Activated T-cell treated with anti-CD3 and anti-CD28 coated beads, Interleukin-2, amount 50 U/mL, for 72 hours (primary cell): ENCODE data around the gene CAMTA1. TPM values are rescaled to one million over a fixed set of nuclear protein-coding genes. Genes with fewer than 3 reads are reported as not detected.
A peak's percentile ranks its signal among the peaks of the same experiment; 100 is the strongest.

Experiments
- ATAC-seq, 2 donors: fragments of 150-1000 bp; cut with Tn5 transposase; replicated peaks in 1 of 2; 2 replicates each; pipeline ENCODE4 v1.10.0; 2021; ENCODE audit warnings: moderate library complexity in 2 of 2, mild to moderate bottlenecking in 1 of 2
- DNase-seq, 2 donors: peaks; one replicate each; pipeline ENCODE4 v3.0.0; 2021 to 2022; ENCODE audit warnings: mixed read lengths in 1 of 2
- H3K27ac Mint-ChIP-seq: one replicate; pipeline ENCODE4 v1.8.0; 2022; ENCODE audit warnings: mild to moderate bottlenecking, moderate library complexity, mixed read lengths
- H3K27me3 Mint-ChIP-seq: one replicate; pipeline ENCODE4 v1.8.0; 2022; ENCODE audit warnings: low read depth, mixed read lengths
- H3K36me3 Mint-ChIP-seq, 2 donors: one replicate each; pipeline ENCODE4 v1.8.0; 2022; ENCODE audit warnings: mixed read lengths in 2 of 2, mild to moderate bottlenecking in 1 of 2; ENCODE audit not compliant: insufficient read depth in 2 of 2
- H3K4me1 Mint-ChIP-seq: one replicate; pipeline ENCODE4 v1.8.0; 2022; ENCODE audit warnings: low read depth, mixed read lengths
- H3K4me3 Mint-ChIP-seq, 2 donors: one replicate each; pipeline ENCODE4 v1.8.0; 2022; ENCODE audit warnings: mild to moderate bottlenecking in 2 of 2, mixed read lengths in 2 of 2, moderate library complexity in 2 of 2
- H3K9me3 Mint-ChIP-seq, 2 donors: one replicate each; pipeline ENCODE4 v1.8.0; 2022; ENCODE audit warnings: mixed read lengths in 2 of 2
- total RNA-seq, 2 donors: library from RNA; stranded (reverse); gene quantifications; one replicate each; pipeline ENCODE4 v1.2.3, GENCODE V29; 2022

Gene CAMTA1
- total RNA-seq, 2 donors from 2014 or later: 47.8 to 63.3 TPM

- no peak for ATAC-seq
- H3K4me3 Mint-ChIP-seq: no peak overlapping the region
Observed at GRCh38 chr1:6867729-6868659, 82.7 kb downstream of the CAMTA1 start.

GRCh38 chr1:6868660-6869380 lies 83.6 kb downstream of the CAMTA1 start:
- H3K36me3 Mint-ChIP-seq: peaks cover 2 to 3% of the 10 kb centered on the region in 2 donors
- H3K9me3 Mint-ChIP-seq: no peaks in the 10 kb centered on the region
- no peak for ATAC-seq

More at GRCh38 chr1:6867729-6868659, 82.7 kb downstream of the CAMTA1 start:
- Mint-ChIP-seq H3K36me3 (peaks cover 2 to 3% of the 10 kb centered on the region in 2 donors), H3K4me1 (peaks cover 31% of the 10 kb centered on the region), H3K9me3 (no peaks in the 10 kb centered on the region), H3K27me3 (no peaks in the 10 kb centered on the region), H3K27ac (peak overlapping the region; percentile 48)
- DNase-seq: no peak

GRCh38 chr1:6869545-6869944 lies 84.3 kb downstream of the CAMTA1 start:
- no peak for ATAC-seq
- Mint-ChIP-seq H3K27me3 (no peaks in the 10 kb centered on the region), H3K27ac (no peak overlapping the region), H3K4me3 (no peak overlapping the region), H3K4me1 (peaks cover 31% of the 10 kb centered on the region), H3K9me3 (no peaks in the 10 kb centered on the region), H3K36me3 (peaks cover under 1% of the 10 kb centered on the region in 2 donors)
- no peak for DNase-seq

More at GRCh38 chr1:6868660-6869380, 83.6 kb downstream of the CAMTA1 start:
- Mint-ChIP-seq H3K4me3 (no peak overlapping the region), H3K27ac (peak overlapping the region; percentile 72), H3K4me1 (peaks cover 31% of the 10 kb centered on the region), H3K27me3 (no peaks in the 10 kb centered on the region)
- DNase-seq: no peak

GRCh38 chr1:6870086-6870485 lies 84.8 kb downstream of the CAMTA1 start:
- Mint-ChIP-seq H3K4me1 (peaks cover 31% of the 10 kb centered on the region), H3K4me3 (no peak overlapping the region)

GRCh38 chr1:6870571-6870970 lies 85.3 kb downstream of the CAMTA1 start:
- H3K27me3 Mint-ChIP-seq: no peaks in the 10 kb centered on the region
- peaks cover 31% of the 10 kb centered on the region for H3K4me1 Mint-ChIP-seq
- no peaks in the 10 kb centered on the region for H3K9me3 Mint-ChIP-seq
- no peak overlapping the region for H3K4me3 Mint-ChIP-seq
- DNase-seq (no peak), ATAC-seq (no peak)
- no peaks in the 10 kb centered on the region for H3K36me3 Mint-ChIP-seq
- H3K27ac Mint-ChIP-seq: no peak overlapping the region

More at GRCh38 chr1:6870086-6870485, 84.8 kb downstream of the CAMTA1 start:
- Mint-ChIP-seq H3K27me3 (no peaks in the 10 kb centered on the region), H3K36me3 (no peaks in the 10 kb centered on the region), H3K9me3 (no peaks in the 10 kb centered on the region), H3K27ac (no peak overlapping the region)
- no peak for DNase-seq
- ATAC-seq: no peak

- no peak for ATAC-seq
- H3K27me3 Mint-ChIP-seq: no peaks in the 10 kb centered on the region
- no peaks in the 10 kb centered on the region for H3K36me3 Mint-ChIP-seq
- peaks cover 31% of the 10 kb centered on the region for H3K4me1 Mint-ChIP-seq
- H3K9me3 Mint-ChIP-seq: no peaks in the 10 kb centered on the region
- DNase-seq: no peak
- H3K27ac Mint-ChIP-seq: no peak overlapping the region
- no peak overlapping the region for H3K4me3 Mint-ChIP-seq
Observed at GRCh38 chr1:6871300-6871972, 86.2 kb downstream of the CAMTA1 start.

GRCh38 chr1:6872573-6873261 lies 87.5 kb downstream of the CAMTA1 start:
- peaks cover 31% of the 10 kb centered on the region for H3K4me1 Mint-ChIP-seq
- no peak overlapping the region for H3K4me3 Mint-ChIP-seq
- H3K27ac Mint-ChIP-seq: peak overlapping the region; percentile 50
- ATAC-seq (no peak), DNase-seq (no peak)
- H3K9me3 Mint-ChIP-seq: no peaks in the 10 kb centered on the region
- no peaks in the 10 kb centered on the region for H3K27me3 Mint-ChIP-seq
- no peaks in the 10 kb centered on the region for H3K36me3 Mint-ChIP-seq

GRCh38 chr1:6873298-6874015 lies 88.2 kb downstream of the CAMTA1 start:
- Mint-ChIP-seq H3K4me1 (peaks cover 26% of the 10 kb centered on the region), H3K9me3 (no peaks in the 10 kb centered on the region), H3K27me3 (no peaks in the 10 kb centered on the region), H3K4me3 (no peak overlapping the region), H3K36me3 (no peaks in the 10 kb centered on the region), H3K27ac (no peak overlapping the region)
- DNase-seq (no peak), ATAC-seq (no peak)

GRCh38 chr1:6874298-6874697 lies 89.0 kb downstream of the CAMTA1 start:
- ATAC-seq (no peak), DNase-seq (no peak)
- Mint-ChIP-seq H3K4me1 (peaks cover 19% of the 10 kb centered on the region), H3K27ac (no peak overlapping the region), H3K27me3 (no peaks in the 10 kb centered on the region), H3K4me3 (no peak overlapping the region), H3K9me3 (no peaks in the 10 kb centered on the region), H3K36me3 (no peaks in the 10 kb centered on the region)

- no peaks in the 10 kb centered on the region for H3K36me3 Mint-ChIP-seq
- H3K4me1 Mint-ChIP-seq: peaks cover 7% of the 10 kb centered on the region
- no peak for ATAC-seq
- H3K27me3 Mint-ChIP-seq: no peaks in the 10 kb centered on the region
- H3K4me3 Mint-ChIP-seq: no peak overlapping the region
- no peaks in the 10 kb centered on the region for H3K9me3 Mint-ChIP-seq
- no peak overlapping the region for H3K27ac Mint-ChIP-seq
- no peak for DNase-seq
Observed at GRCh38 chr1:6880951-6881690, 95.9 kb downstream of the CAMTA1 start.

- Mint-ChIP-seq H3K4me3 (no peak overlapping the region), H3K36me3 (no peaks in the 10 kb centered on the region), H3K4me1 (peaks cover 7% of the 10 kb centered on the region), H3K27me3 (no peaks in the 10 kb centered on the region), H3K9me3 (no peaks in the 10 kb centered on the region), H3K27ac (no peak overlapping the region)
- ATAC-seq (no peak), DNase-seq (no peak)
Observed at GRCh38 chr1:6882414-6882813, 97.2 kb downstream of the CAMTA1 start.
